GM19324 (cell line): ENCODE results near the gene ETFRF1.

Source experiments
- ATAC-seq: cut with Tn5 transposase; IDR thresholded peaks from one replicate; pipeline ENCODE4 v1.9.1; 2021; ENCODE audit warnings: mild to moderate bottlenecking, moderate library complexity; ENCODE audit not compliant: unreplicated experiment, low FRiP score

The ETFRF1 gene, protein sequence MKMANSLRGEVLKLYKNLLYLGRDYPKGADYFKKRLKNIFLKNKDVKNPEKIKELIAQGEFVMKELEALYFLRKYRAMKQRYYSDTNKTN

GRCh38 chr12:25195056-25195971 lies at the start of gene ETFRF1, which contains the start of gene DNAI7:
Gene ETFRF1 (plus strand): TSS chr12:25195237. CDS start chr12:25203957, 8,720 bp downstream.
Gene DNAI7 (minus strand): TSS chr12:25195160. CDS start chr12:25195078, 82 bp downstream.
- peak; percentile 92 for ATAC-seq

DNA sequence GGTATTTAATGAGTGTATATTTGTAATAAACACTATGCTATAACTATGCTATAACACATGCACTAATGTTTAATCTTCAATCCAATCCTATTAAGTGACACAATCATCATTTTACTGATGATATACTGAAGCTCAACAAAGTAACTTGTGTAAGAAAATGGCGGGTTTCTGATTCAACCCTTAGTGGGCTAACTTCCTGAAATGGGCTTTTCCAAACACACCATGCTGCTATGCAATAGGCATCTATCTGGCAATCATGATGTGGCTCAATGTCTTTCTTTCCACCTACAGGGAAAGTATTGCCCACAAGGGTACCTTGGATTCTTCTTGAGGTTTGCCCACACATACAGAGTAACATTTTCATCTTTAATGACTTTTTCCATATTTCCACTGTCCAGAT lies 48.4 kb upstream of the ETFRF1 start:
- no peak for ATAC-seq

DNA sequence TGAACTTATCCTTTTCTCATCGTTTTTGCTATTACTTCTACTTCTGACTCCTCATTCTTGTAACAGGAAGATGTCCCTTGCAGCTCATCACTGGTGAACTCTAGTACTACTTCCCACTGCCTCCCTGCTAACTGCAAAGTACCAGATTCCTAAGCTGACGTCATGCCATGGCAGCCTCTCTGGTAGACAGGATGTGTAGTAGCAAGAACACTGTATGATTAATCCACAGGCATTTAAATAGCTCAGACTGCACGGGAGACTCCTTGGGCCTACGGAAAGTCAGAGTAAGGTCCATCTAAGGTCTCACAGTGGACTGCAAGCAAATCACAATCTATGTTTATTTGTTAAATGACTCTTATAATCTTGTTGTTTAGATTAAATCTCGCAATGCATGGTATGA lies 43.6 kb upstream of the ETFRF1 start:
- no peak for ATAC-seq

GRCh38 chr12:25152055-25152454 lies 43.0 kb upstream of the ETFRF1 start:
- ATAC-seq, result no peak

- ATAC-seq, result no peak
These were observed 39.9 kb upstream of the ETFRF1 start for GRCh38 chr12:25155022-25155576.

GRCh38 chr12:25156061-25156460 lies 39.0 kb upstream of the ETFRF1 start:
- ATAC-seq, result no peak

DNA sequence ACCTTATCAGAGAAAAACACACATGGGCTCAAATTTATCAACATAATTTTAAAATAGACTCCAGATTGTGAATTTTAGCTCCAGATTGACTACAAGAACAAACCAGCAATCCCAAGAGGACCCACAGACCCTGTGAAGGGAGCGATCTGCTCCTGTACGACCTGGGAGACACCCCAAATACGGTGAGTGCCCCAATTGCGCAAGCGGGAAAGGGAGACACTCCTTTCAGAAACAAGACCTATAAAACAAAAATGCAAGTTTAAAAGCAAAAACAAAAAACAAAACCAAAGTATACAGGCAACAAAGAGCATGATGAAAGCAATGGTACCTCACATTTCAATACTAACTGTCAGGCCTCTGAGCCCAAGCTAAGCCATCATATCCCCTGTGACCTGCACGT lies 32.2 kb upstream of the ETFRF1 start:
- ATAC-seq, result no peak

- ATAC-seq, result no peak
These were observed 12.3 kb upstream of the ETFRF1 start for GRCh38 chr12:25182765-25183164.

GRCh38 chr12:25184132-25184531 lies 10.9 kb upstream of the ETFRF1 start:
- no peak for ATAC-seq

DNA sequence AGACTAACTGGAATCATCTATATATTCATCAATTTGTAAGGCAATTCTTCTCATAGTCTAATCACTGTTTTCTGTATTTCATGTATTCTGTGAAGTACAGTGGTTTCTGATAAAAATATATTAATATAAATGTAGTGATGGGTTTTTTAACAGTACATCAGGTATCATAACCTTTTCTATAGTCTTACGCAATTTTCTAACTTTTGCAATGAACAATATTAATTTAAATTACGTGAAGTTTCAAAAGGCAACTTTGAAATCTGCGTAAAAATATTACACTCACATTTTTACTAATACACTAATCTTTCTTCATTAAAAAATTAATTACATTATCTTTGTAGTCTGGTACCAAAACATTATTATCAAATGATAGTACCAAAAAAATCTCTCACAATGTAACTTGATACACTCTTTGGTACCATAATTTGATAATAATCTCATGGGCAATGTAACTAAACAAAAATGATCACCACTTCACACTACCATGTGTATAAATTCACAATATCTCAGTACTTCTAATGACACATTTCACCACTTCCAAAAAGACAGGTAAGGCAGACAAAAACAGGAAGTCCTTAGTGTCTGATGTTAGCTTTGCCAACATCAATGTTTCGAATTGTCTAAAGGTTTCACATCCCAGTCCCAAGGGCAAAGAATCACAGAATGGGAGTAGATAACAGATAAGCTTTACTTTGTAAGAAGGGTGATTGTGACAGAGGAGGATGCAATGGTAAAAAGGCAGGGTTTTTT lies 8.8 kb upstream of the ETFRF1 start:
- peak; percentile 32 for ATAC-seq

DNA sequence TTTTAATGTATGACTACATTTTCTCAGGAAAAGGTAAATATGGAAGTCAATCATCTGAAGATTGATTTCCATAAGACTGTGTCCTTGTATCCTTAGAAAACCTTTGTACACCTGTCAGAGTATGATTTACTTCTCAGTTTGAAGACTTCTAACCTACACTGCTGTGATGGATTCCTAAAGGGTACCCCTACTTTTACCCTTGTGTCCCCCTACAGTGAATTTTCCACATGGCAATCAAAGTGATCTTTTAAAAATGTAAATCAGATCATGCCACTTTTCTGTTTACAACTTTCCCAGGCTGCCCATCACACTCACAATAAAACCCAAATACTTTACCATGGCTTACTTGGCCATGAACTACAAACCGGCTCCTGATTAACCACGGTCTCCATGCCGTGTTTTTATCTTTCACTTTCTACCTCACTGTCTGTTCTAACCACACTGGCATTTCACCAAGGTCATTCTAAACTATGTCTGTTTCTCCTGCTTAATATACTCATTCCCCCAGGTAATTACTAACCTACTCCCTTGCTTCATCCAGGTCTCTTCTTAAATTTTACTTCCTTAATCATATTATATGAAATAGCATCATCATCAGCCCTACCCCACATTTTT lies 8.1 kb upstream of the ETFRF1 start:
- ATAC-seq, result peak; percentile 79

GRCh38 chr12:25187781-25188180 lies 7.3 kb upstream of the ETFRF1 start:
- no peak for ATAC-seq

DNA sequence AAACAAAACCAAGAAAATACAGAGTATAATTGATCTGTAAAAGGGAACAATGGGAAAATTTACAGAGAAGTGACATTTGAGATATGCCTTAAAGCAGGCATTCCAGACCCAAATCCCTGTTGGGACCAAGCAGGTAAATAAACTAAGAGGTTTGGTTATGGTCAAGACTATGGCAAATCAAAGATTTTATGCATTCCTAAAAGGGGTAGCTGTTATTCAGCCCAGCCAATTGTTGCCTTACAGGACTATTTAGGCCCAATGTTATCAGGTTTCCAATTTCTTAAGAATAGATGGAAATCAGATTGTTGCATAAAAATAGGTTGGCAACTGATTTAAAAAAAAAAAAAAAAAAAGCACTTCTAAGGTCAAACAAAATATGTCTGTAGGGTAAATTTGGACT lies 5.4 kb upstream of the ETFRF1 start:
- ATAC-seq, result no peak

- ATAC-seq, result no peak
These were observed 4.2 kb upstream of the ETFRF1 start for GRCh38 chr12:25190793-25191192.

DNA sequence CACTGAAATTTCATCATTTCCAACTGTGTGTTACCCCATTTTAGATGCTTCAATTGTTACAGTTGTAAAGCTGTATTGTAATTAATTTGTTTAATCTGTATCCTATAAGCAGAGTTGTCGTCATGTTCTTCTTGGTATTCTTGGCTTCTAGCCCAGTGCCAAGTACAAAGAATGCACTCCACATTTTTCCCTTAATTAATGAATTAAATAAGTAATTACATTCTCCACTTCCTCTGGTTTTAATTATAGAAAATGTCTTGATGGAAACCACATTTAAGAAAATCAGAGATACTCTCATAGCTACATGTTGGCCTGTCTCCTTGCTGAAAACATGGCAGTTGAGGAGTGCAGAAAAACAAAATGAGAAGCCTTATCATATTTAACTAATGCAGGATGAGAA lies 823 bp upstream of the ETFRF1 start:
- ATAC-seq, result no peak

- peak; percentile 8 for ATAC-seq
These were observed 348 bp upstream of the ETFRF1 start for GRCh38 chr12:25194722-25195055.

- ATAC-seq, result no peak
These were observed 2.6 kb downstream of the ETFRF1 start for GRCh38 chr12:25197608-25198007.

DNA sequence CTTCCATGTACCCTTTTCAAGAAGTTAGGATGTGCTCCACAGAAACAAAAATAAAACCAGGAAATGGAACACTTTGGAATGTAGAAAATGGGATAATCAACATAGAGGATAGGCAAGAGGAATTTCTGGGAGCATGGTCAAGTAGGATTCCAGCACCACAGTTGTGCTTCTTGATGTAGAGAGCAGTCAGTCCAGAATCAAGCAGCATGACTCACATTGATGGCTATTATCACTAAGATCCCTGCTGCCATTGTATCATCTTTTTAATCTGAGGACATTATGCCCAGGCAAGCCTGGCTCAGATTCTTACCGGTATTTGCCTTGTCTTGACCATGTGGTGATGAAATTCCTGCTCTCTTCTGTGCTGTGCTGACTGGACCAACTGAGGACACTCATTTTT lies 5.7 kb downstream of the ETFRF1 start:
- no peak for ATAC-seq

GRCh38 chr12:25202137-25202536 lies 7.1 kb downstream of the ETFRF1 start:
- no peak for ATAC-seq

GRCh38 chr12:25207411-25207810 lies 12.4 kb downstream of the ETFRF1 start:
- no peak for ATAC-seq

GRCh38 chr12:25207846-25208245 lies 12.8 kb downstream of the ETFRF1 start:
- no peak for ATAC-seq
